ENCODE results near the gene MAP2. TPM values are rescaled to one million over a fixed set of nuclear protein-coding genes. Genes with fewer than 3 reads are reported as not detected.
A peak's percentile ranks its signal among the peaks of the same experiment; 100 is the strongest.

Gene MAP2
- total RNA-seq, 2 donors from 2014 or later, result 4.7 to 6.6 TPM

GRCh38 chr2:209671020-209671680 lies 247.3 kb downstream of the MAP2 start:
- intact Hi-C loops (cut with DNase I), result no loop called here
- DNase-seq (no peak), ATAC-seq (no peak)

GRCh38 chr2:209673811-209674210 lies 250.0 kb downstream of the MAP2 start:
- intact Hi-C loops (cut with DNase I), result no loop called here
- ATAC-seq, result no peak
- no peak for DNase-seq

- DNase-seq (no peak), ATAC-seq (no peak)
- intact Hi-C loops (cut with DNase I), result no loop called here
Measured at GRCh38 chr2:209680596-209680995, 256.7 kb downstream of the MAP2 start.

- DNase-seq, result no peak
- ATAC-seq, result no peak
- intact Hi-C loops (cut with DNase I), result no loop called here
Measured at GRCh38 chr2:209681201-209681735, 257.4 kb downstream of the MAP2 start.

- no peak for ATAC-seq
- intact Hi-C loops (cut with DNase I), result no loop called here
- no peak for DNase-seq
Measured at GRCh38 chr2:209682646-209683045, 258.8 kb downstream of the MAP2 start.

- intact Hi-C loops (cut with DNase I), result no loop called here
Measured at GRCh38 chr2:209685340-209685739, 261.5 kb downstream of the MAP2 start.

GRCh38 chr2:209685963-209686362 lies 262.1 kb downstream of the MAP2 start:
- ATAC-seq, result peak; percentile 64 to 68

More at GRCh38 chr2:209685340-209685739, 261.5 kb downstream of the MAP2 start:
- no peak for ATAC-seq
- no peak for DNase-seq

GRCh38 chr2:209686448-209686847 lies 262.6 kb downstream of the MAP2 start:
- no peak for ATAC-seq
- intact Hi-C loops (cut with DNase I), result no loop called here

More at GRCh38 chr2:209685963-209686362, 262.1 kb downstream of the MAP2 start:
- intact Hi-C loops (cut with DNase I), result no loop called here
- no peak for DNase-seq

GRCh38 chr2:209687323-209687969 lies 263.6 kb downstream of the MAP2 start:
- no peak for ATAC-seq
- no peak for DNase-seq
- intact Hi-C loops (cut with DNase I), result no loop called here

More at GRCh38 chr2:209686448-209686847, 262.6 kb downstream of the MAP2 start:
- DNase-seq, result no peak

- no peak for DNase-seq
- ATAC-seq, result no peak
- intact Hi-C loops (cut with DNase I), result no loop called here
Measured at GRCh38 chr2:209688385-209688784, 264.5 kb downstream of the MAP2 start.

- intact Hi-C loops (cut with DNase I), result no loop called here
- ATAC-seq, result no peak
Measured at GRCh38 chr2:209690029-209690754, 266.3 kb downstream of the MAP2 start.

GRCh38 chr2:209694748-209695147 lies 270.9 kb downstream of the MAP2 start:
- ATAC-seq (no peak), DNase-seq (no peak)
- intact Hi-C loops (cut with DNase I), result no loop called here

More at GRCh38 chr2:209690029-209690754, 266.3 kb downstream of the MAP2 start:
- no peak for DNase-seq

GRCh38 chr2:209696836-209697711 lies 273.2 kb downstream of the MAP2 start:
- no peak for ATAC-seq
- intact Hi-C loops (cut with DNase I), result no loop called here
- DNase-seq, result no peak

GRCh38 chr2:209702775-209703174 lies 278.9 kb downstream of the MAP2 start:
- intact Hi-C loops (cut with DNase I), result no loop called here
- no peak for ATAC-seq
- DNase-seq, result no peak

GRCh38 chr2:209713219-209713618 lies 289.4 kb downstream of the MAP2 start:
- DNase-seq (no peak), ATAC-seq (no peak)
- intact Hi-C loops (cut with DNase I), result no loop called here

GRCh38 chr2:209719034-209719433 lies 295.2 kb downstream of the MAP2 start:
- no peak for DNase-seq
- no peak for ATAC-seq
- intact Hi-C loops (cut with DNase I), result no loop called here

GRCh38 chr2:209721497-209721896 lies 297.6 kb downstream of the MAP2 start:
- ATAC-seq (no peak), DNase-seq (no peak)
- intact Hi-C loops (cut with DNase I), result no loop called here

- intact Hi-C loops (cut with DNase I), result no loop called here
- no peak for ATAC-seq
- DNase-seq, result no peak
Measured at GRCh38 chr2:209726311-209726710, 302.5 kb downstream of the MAP2 start.

GRCh38 chr2:209727077-209727476 lies 303.2 kb downstream of the MAP2 start:
- DNase-seq (no peak), ATAC-seq (no peak)
- intact Hi-C loops (cut with DNase I), result no loop called here
